Naive thymus-derived CD4-positive, alpha-beta T cell (primary cell): ENCODE measurements around the gene TM9SF2. TPM values are rescaled to one million over a fixed set of nuclear protein-coding genes. Genes with fewer than 3 reads are reported as not detected.

Source experiments
- ATAC-seq: fragments of 150-1000 bp; cut with Tn5 transposase; 2 replicates; pipeline ENCODE4 v1.10.0; 2021; ENCODE audit warnings: mild to moderate bottlenecking, moderate library complexity
- CTCF ChIA-PET: fragments of 350-600 bp; sonication (Branson Sonifier 250); formaldehyde crosslinking; loops from one replicate; lab custom pipeline; 2021; ENCODE audit warnings: antibody characterized with exemption; lab: Charles Lee
- POLR2A ChIA-PET: fragments of 350-600 bp; sonication (Branson Sonifier 250); formaldehyde crosslinking; loops from one replicate; lab custom pipeline; 2021; ENCODE audit warnings: antibody characterized with exemption, inconsistent platforms; lab: Charles Lee
- DNase-seq, 9 donors: peaks; one replicate each; pipeline versions ENCODE4 v3.0.0 to v3.0.0-alpha.2; 2020 to 2022; ENCODE audit warnings: mixed read lengths in 1 of 9
- H3K27ac ChIP-seq: one replicate; pipeline ENCODE4 v1.7.0; 2013; ENCODE audit warnings: mild to moderate bottlenecking, low read depth, low read length, moderate library complexity
- H3K27me3 ChIP-seq, 2 donors: one replicate each; pipeline ENCODE4 v1.7.0; 2013; ENCODE audit warnings: low read length in 2 of 2, mild to moderate bottlenecking in 2 of 2, moderate library complexity in 2 of 2; ENCODE audit not compliant: control insufficient read depth in 2 of 2, insufficient read depth in 2 of 2
- H3K36me3 ChIP-seq, 3 experiments: 1 replicate in 2 of 3; 2 replicates in 1 of 3; pipeline ENCODE4 v1.7.0; 2013; ENCODE audit warnings: low read length in 3 of 3, mild to moderate bottlenecking in 3 of 3, moderate library complexity in 1 of 3; ENCODE audit not compliant: insufficient read depth in 3 of 3, control insufficient read depth in 2 of 3
- H3K4me1 ChIP-seq, 2 donors: one replicate each; pipeline ENCODE4 v1.7.0; 2013; ENCODE audit warnings: low read length in 2 of 2, mild to moderate bottlenecking in 2 of 2, moderate library complexity in 1 of 2; ENCODE audit not compliant: control insufficient read depth in 2 of 2, insufficient read depth in 2 of 2
- H3K4me3 ChIP-seq: 2 replicates; pipeline ENCODE4 v1.7.0; 2013; ENCODE audit warnings: mild to moderate bottlenecking, low read length
- H3K9me3 ChIP-seq, 3 experiments: 1 replicate in 2 of 3; 2 replicates in 1 of 3; pipeline ENCODE4 v1.7.0; 2013; ENCODE audit warnings: low read length in 3 of 3; ENCODE audit not compliant: control insufficient read depth in 2 of 3
- H3K27ac Mint-ChIP-seq, 9 donors: one replicate each; pipeline ENCODE4 v1.8.0; 2020 to 2022; ENCODE audit warnings: mixed read lengths in 9 of 9, mild to moderate bottlenecking in 8 of 9, moderate library complexity in 5 of 9, inconsistent platforms in 2 of 9
- H3K27me3 Mint-ChIP-seq, 5 donors: one replicate each; pipeline ENCODE4 v1.8.0; 2021 to 2022; ENCODE audit warnings: mixed read lengths in 5 of 5, mild to moderate bottlenecking in 1 of 5
- H3K36me3 Mint-ChIP-seq, 5 donors: one replicate each; pipeline ENCODE4 v1.8.0; 2020 to 2022; ENCODE audit warnings: mixed read lengths in 5 of 5, mild to moderate bottlenecking in 3 of 5, inconsistent platforms in 1 of 5
- H3K4me1 Mint-ChIP-seq, 7 donors: one replicate each; pipeline ENCODE4 v1.8.0; 2020 to 2022; ENCODE audit warnings: mixed read lengths in 7 of 7, mild to moderate bottlenecking in 3 of 7, inconsistent platforms in 1 of 7
- H3K4me3 Mint-ChIP-seq, 10 donors: one replicate each; pipeline ENCODE4 v1.8.0; 2020 to 2022; ENCODE audit warnings: mild to moderate bottlenecking in 10 of 10, mixed read lengths in 10 of 10, moderate library complexity in 6 of 10, inconsistent platforms in 2 of 10
- H3K9me3 Mint-ChIP-seq, 11 donors: one replicate each; pipeline ENCODE4 v1.8.0; 2020 to 2022; ENCODE audit warnings: mixed read lengths in 11 of 11, mild to moderate bottlenecking in 4 of 11, inconsistent platforms in 1 of 11, moderate library complexity in 1 of 11
- intact Hi-C, 2 donors: fragments of 100-400 bp; cut with micrococcal nuclease; formaldehyde crosslinking; loops; one replicate each; pipeline ENCODE4 v1.15.1; 2023
- polyA plus RNA-seq, 2 donors: library from polyadenylated mRNA; unstranded; fragments of 300-500 nt; fragmentation: Illumina TruSeq; gene quantifications; one replicate each; pipeline ENCODE4 v1.2.3, GENCODE V29; 2021
- total RNA-seq, 6 experiments: library from RNA in 5 of 6; stranded (reverse) in 5 of 6; gene quantifications; 1 replicate in 5 of 6; 2 replicates in 1 of 6; pipeline ENCODE4 v1.2.3 and lab custom pipeline; 2021 to 2026

TM9SF2 gene
- total and polyA plus RNA-seq, 7 experiments from 2014 or later = 38.0 to 81.9 (median 53.6) TPM

DNA sequence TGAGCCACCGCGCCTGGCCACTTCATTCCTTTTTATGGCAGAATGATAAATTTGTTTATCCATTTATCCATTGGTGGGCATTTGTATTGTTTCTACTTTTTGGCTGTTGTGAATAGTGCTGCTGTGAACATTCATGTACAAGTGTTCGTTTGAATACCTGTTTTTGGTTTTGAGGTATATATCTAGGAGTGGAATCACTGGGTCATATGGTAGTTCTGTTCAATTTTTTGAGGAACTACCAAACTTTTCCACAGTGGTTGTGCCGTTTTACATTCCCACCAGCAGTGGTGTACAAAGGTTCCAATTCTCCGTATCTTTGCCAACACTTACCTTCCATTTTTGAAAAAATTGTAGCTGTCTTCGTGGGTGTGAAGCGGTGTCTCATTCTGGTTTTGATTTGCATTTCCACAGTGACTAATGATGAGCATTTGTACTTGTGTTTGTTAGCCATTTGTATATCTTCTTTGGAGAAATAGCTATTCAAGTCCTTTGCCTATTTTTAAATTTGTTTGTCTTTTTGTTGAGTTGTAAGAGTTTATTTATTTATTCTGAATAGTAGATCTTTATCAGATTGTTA lies 55.7 kb downstream of the TM9SF2 start:
- ChIA-PET CTCF (interaction anchor here (0.7 kb wide), 2 partner anchors 50 to 96 kb away, joined by 3 read pairs; no protein-coding TSS in a partner anchor), POLR2A (no interaction called here)
- Mint-ChIP-seq H3K27me3 (no peaks in the 10 kb centered on the region), H3K27ac (peak overlapping the region in 4 of 9 donors; percentile 48 to 74 (median 50)), H3K4me1 (peaks cover 0 to 9% (median 0%) of the 10 kb centered on the region in 7 donors), H3K4me3 (no peak overlapping the region), H3K9me3 (no peaks in the 10 kb centered on the region), H3K36me3 (peaks cover 0 to 62% (median 38%) of the 10 kb centered on the region in 5 donors)
- no peaks in the 10 kb centered on the region for H3K9me3 ChIP-seq
- intact Hi-C loops = no loop called here
- no peak for ATAC-seq
- H3K4me3 ChIP-seq = no peak overlapping the region
- no peaks in the 10 kb centered on the region for H3K27me3 ChIP-seq
- no peak for DNase-seq
- no peaks in the 10 kb centered on the region for H3K4me1 ChIP-seq
- no peak overlapping the region for H3K27ac ChIP-seq
- H3K36me3 ChIP-seq = peaks cover 8 to 74% (median 20%) of the 10 kb centered on the region in 3 experiments

DNA sequence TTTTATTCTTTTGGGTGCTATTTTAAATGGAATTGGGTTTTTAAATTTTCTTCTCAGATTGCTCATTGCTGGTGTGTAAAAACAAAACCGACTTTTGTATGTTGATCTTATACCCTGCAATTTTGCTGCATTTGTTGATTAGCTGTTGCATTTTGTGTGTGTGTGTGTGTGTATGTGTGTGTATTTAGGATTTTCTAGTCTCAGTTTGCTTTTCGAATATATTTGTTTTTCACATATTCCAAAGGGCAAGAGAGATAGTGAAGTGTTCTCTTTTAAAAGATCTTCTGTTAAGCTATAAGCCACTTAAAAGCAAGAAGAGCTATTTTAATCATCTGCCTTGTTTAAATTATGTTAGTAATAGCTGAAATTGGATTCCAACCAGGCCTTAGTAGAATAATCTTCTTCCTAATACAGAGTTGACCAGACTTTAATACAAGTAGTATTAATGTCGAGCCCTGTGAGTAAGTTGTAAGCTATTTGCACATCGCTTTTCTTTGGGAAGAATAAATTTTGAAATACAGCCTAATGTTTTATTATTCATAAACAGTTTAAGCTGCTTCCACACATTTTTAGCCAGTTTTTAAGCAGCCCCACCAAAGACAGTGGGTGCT lies 57.4 kb downstream of the TM9SF2 start:
- Mint-ChIP-seq H3K36me3 (peaks cover 0 to 61% (median 39%) of the 10 kb centered on the region in 5 donors), H3K9me3 (no peaks in the 10 kb centered on the region), H3K4me1 (peaks cover 0 to 9% (median 0%) of the 10 kb centered on the region in 7 donors), H3K27me3 (no peaks in the 10 kb centered on the region), H3K27ac (peak overlapping the region in 3 of 9 donors; percentile 1 to 53 (median 29)), H3K4me3 (no peak overlapping the region)
- H3K4me3 ChIP-seq = no peak overlapping the region
- H3K36me3 ChIP-seq = peaks cover 6 to 59% (median 8%) of the 10 kb centered on the region in 3 experiments
- no peak overlapping the region for H3K27ac ChIP-seq
- POLR2A ChIA-PET = interaction anchor here (0.8 to 1.4 kb wide), 3 partner anchors 14 to 48 kb away, joined by 3 to 6 read pairs (median 4); partner anchors contain the start of gene CLYBL
- H3K4me1 ChIP-seq = no peaks in the 10 kb centered on the region
- intact Hi-C loops = no loop called here
- H3K9me3 ChIP-seq = no peaks in the 10 kb centered on the region
- H3K27me3 ChIP-seq = no peaks in the 10 kb centered on the region
- CTCF ChIA-PET = interaction anchor here (0.6 to 0.9 kb wide), 2 partner anchors 29 to 97 kb away, joined by 3 to 4 read pairs; no protein-coding TSS in a partner anchor
- ATAC-seq = no peak
- no peak for DNase-seq

DNA sequence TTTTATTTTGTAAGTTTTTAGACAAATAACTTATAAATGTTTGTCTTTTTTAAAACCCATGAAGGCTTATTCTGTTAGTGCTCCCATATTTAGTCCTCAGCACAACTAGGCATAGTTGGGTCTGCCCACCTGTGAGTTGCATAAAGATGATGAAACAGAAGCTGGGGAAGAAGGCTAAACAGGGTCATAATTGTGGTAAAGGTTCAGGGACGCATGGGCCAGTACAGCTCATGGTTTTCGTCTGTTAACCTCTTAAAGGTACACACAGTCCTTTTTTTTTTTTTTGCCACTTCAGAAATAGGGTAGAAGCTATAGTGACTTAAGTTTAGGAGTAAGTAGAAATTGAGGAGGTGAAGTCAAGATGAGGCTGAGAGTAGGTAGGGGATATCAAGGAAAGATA lies 58.3 kb downstream of the TM9SF2 start:
- DNase-seq (no peak), ATAC-seq (no peak)
- no peak overlapping the region for H3K4me3 Mint-ChIP-seq
- intact Hi-C loops = no loop called here
- no peaks in the 10 kb centered on the region for H3K27me3 Mint-ChIP-seq
- no peaks in the 10 kb centered on the region for H3K9me3 ChIP-seq
- H3K36me3 ChIP-seq = peaks cover 0 to 54% (median 8%) of the 10 kb centered on the region in 3 experiments
- no peak overlapping the region for H3K4me3 ChIP-seq
- H3K4me1 ChIP-seq = no peaks in the 10 kb centered on the region
- no peak overlapping the region for H3K27ac ChIP-seq
- H3K9me3 Mint-ChIP-seq = no peaks in the 10 kb centered on the region
- H3K27ac Mint-ChIP-seq = peak overlapping the region in 2 of 9 donors; percentile 23 to 33
- H3K27me3 ChIP-seq = no peaks in the 10 kb centered on the region
- H3K4me1 Mint-ChIP-seq = peaks cover 0 to 9% (median 0%) of the 10 kb centered on the region in 7 donors
- ChIA-PET POLR2A (interaction anchor here (0.6 to 1.2 kb wide), 3 partner anchors 15 to 122 kb away, joined by 3 to 6 read pairs (median 3); partner anchors contain the start of gene CLYBL), CTCF (interaction anchor here (0.5 to 1.1 kb wide), 2 partner anchors 51 to 56 kb away, joined by 3 to 6 read pairs; no protein-coding TSS in a partner anchor)
- peaks cover 0 to 61% (median 33%) of the 10 kb centered on the region in 5 donors for H3K36me3 Mint-ChIP-seq

DNA sequence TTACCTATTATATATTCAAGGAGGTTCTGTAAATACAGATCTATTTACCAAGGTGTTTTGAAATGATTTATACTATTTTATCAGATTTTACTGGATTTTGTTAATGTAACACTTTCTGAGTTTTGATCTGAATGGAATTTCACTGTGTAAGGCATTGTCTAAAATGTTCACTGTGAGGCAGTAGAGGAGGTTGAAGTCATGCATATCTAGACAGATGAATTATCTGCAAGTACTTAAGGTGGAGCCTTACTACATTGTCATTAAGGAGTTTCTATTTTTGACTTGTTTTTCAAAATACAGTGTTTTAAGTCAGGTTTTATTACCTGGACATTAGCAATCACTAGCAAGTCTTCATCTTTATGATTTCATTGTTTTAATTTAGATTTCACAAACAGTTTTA lies 62.1 kb downstream of the TM9SF2 start:
- H3K27ac ChIP-seq = no peak overlapping the region
- no peaks in the 10 kb centered on the region for H3K4me1 ChIP-seq
- no peaks in the 10 kb centered on the region for H3K27me3 ChIP-seq
- Mint-ChIP-seq H3K4me3 (no peak overlapping the region), H3K4me1 (peaks cover 7 to 20% (median 10%) of the 10 kb centered on the region in 7 donors), H3K36me3 (peaks cover 0 to 44% (median 16%) of the 10 kb centered on the region in 5 donors), H3K27ac (peak overlapping the region in 5 of 9 donors; percentile 15 to 86 (median 22)), H3K27me3 (no peaks in the 10 kb centered on the region), H3K9me3 (peaks cover 0 to 5% (median 3%) of the 10 kb centered on the region in 11 donors)
- DNase-seq (no peak), ATAC-seq (no peak)
- H3K4me3 ChIP-seq = no peak overlapping the region
- intact Hi-C loops = loop anchor here in 1 of 2 donors (2.0 kb wide), 1 partner anchor 15 kb away; no protein-coding TSS in a partner anchor
- no peaks in the 10 kb centered on the region for H3K9me3 ChIP-seq
- H3K36me3 ChIP-seq = peaks cover 0 to 31% (median 8%) of the 10 kb centered on the region in 3 experiments
- CTCF ChIA-PET = interaction anchor here (0.6 kb wide), 1 partner anchor 58 kb away, joined by 4 read pairs; no protein-coding TSS in a partner anchor
- POLR2A ChIA-PET = interaction anchor here (0.9 kb wide), 1 partner anchor 21 kb away, joined by 3 read pairs; no protein-coding TSS in a partner anchor

DNA sequence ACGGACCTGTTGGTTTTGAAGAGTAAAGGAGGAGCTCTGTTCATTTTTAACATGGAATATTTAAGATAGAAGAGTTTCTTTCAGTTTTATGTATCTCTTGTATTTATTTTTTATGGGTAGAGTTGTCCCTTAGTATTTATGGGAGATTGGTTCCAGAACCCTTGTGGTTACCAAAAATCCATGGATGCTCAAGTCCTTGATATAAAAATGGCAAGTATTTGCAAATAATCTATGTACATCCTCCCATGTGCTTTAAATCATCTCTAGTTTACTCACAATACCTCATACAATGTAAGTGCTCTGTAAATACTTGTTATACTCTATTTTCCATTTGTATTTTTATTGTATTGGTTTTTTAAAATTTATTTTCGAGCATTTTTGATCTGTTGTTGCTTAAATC lies 63.1 kb downstream of the TM9SF2 start:
- H3K4me1 Mint-ChIP-seq = peaks cover 7 to 20% (median 10%) of the 10 kb centered on the region in 7 donors
- DNase-seq (no peak), ATAC-seq (no peak)
- H3K4me3 Mint-ChIP-seq = no peak overlapping the region
- no peaks in the 10 kb centered on the region for H3K4me1 ChIP-seq
- H3K27ac Mint-ChIP-seq = no peak overlapping the region
- POLR2A ChIA-PET = interaction anchor here (0.9 kb wide), 1 partner anchor 22 kb away, joined by 3 read pairs; no protein-coding TSS in a partner anchor
- CTCF ChIA-PET = no interaction called here
- intact Hi-C loops = no loop called here
- H3K27me3 Mint-ChIP-seq = no peaks in the 10 kb centered on the region
- H3K9me3 Mint-ChIP-seq = peaks cover 0 to 15% (median 9%) of the 10 kb centered on the region in 11 donors
- H3K4me3 ChIP-seq = no peak overlapping the region
- peaks cover 0 to 37% (median 13%) of the 10 kb centered on the region in 5 donors for H3K36me3 Mint-ChIP-seq
- peaks cover 0 to 24% (median 4%) of the 10 kb centered on the region in 3 experiments for H3K36me3 ChIP-seq
- no peaks in the 10 kb centered on the region for H3K27me3 ChIP-seq
- no peaks in the 10 kb centered on the region for H3K9me3 ChIP-seq
- H3K27ac ChIP-seq = no peak overlapping the region

DNA sequence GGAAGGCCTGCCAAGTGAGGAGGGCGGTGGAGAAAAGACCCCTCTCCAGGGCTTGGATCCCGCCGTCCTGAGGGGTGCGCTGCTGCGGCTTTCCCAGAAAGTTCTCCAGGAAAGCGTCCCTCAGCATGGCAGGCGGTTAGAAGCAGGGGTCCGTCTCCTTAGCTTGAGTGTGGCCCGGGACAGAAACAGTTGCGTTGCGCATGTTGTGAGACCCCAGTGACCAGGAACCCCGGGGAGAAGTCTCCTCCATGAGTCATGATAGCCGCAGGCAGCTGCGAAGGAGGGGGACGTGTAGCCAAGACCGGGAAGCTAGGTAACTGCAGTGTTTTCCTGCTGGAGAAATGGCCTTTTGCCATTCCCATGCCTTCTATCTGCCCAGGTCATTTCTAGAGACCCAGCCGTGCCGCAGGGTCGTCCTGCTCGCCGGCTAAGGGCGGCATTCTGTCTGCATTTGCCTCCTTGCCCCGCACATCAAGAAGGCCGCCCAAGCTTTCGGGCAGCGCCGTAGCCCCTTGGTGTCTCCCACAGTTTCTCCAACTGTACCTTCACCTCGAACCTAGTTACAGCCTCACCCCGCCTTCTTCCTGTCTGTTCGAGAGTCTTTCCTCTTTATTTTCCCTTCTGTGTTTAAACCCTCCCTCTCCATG lies 64.3 kb downstream of the TM9SF2 start:
- Histone ChIP-seq H3K4me3 (peak overlapping the region; percentile 27), H3K9me3 (no peaks in the 10 kb centered on the region), H3K36me3 (peaks cover 0 to 16% (median 4%) of the 10 kb centered on the region in 3 experiments), H3K4me1 (no peaks in the 10 kb centered on the region), H3K27ac (no peak overlapping the region), H3K27me3 (no peaks in the 10 kb centered on the region)
- Mint-ChIP-seq H3K4me3 (peak overlapping the region in 9 of 10 donors; percentile 67 to 84 (median 71)), H3K27me3 (no peaks in the 10 kb centered on the region), H3K4me1 (peaks cover 7 to 20% (median 10%) of the 10 kb centered on the region in 7 donors), H3K36me3 (peaks cover 0 to 29% (median 13%) of the 10 kb centered on the region in 5 donors), H3K9me3 (peaks cover 0 to 15% (median 9%) of the 10 kb centered on the region in 11 donors), H3K27ac (peak overlapping the region in 7 of 9 donors; percentile 18 to 94 (median 72))
- no peak for DNase-seq
- POLR2A ChIA-PET = interaction anchor here (0.6 to 2.0 kb wide), 3 partner anchors 22 to 40 kb away, joined by 3 to 4 read pairs (median 3); no protein-coding TSS in a partner anchor
- CTCF ChIA-PET = no interaction called here
- no peak for ATAC-seq
- intact Hi-C loops = no loop called here
